GM21737 (cell line): ENCODE measurements around the gene C1QA.
"Not testable (repeated sequence)": the region's sequence is repeated elsewhere in the genome, so short reads cannot be mapped to it uniquely, and the experiment has no call there.

Source experiments
- ATAC-seq: cut with Tn5 transposase; IDR thresholded peaks from one replicate; pipeline ENCODE4 v1.9.1; 2021; ENCODE audit warnings: mild to moderate bottlenecking, moderate library complexity; ENCODE audit not compliant: unreplicated experiment

The C1QA gene

GRCh38 chr1:22639286-22639685, 2.9 kb downstream of the C1QA start:
- no peak for ATAC-seq

DNA sequence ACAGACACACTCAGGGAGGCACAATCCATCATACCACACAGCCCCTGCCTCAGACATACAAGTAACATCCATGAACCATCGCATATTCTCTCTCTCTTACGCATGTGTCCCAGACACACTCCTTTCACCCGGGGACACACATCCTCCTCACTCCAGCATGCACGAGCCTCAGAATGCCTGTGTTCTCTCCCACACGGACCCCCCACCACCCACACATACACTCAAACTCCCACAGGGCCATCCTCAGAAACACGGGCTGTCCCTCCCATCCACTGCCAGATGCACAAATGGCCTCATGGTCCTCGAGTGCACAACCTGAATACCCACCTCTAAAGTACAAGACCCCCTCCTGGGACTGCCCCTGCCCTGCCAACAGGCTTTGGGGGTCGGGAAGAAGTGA, 4.8 kb downstream of the C1QA start:
- ATAC-seq: no peak

GRCh38 chr1:22641906-22642636, 5.6 kb downstream of the C1QA start:
- no peak for ATAC-seq

DNA sequence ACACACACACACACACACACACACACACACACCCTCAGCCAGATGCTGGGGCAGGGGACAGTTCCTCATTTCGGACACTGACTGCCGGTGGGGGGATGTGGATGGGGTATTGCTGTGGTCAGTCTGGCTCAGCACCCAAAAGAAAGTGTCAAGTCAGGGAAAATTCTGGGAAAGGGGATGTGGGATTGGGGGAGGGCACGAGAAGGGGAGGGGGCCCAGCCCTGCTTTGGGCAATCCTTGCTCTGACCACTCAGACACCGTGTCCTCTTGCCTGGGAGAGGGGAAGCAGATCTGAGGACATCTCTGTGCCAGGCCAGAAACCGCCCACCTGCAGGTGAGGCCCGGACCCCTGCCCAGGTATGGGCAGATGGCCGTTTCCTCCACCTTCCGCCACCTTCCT, 7.0 kb downstream of the C1QA start, which contains the start of gene C1QC:
Gene C1QC (plus strand): TSS at position 253 of the 400 bp plus-strand sequence. CDS start 391 bp downstream, outside the sequence.
- ATAC-seq: no peak

DNA sequence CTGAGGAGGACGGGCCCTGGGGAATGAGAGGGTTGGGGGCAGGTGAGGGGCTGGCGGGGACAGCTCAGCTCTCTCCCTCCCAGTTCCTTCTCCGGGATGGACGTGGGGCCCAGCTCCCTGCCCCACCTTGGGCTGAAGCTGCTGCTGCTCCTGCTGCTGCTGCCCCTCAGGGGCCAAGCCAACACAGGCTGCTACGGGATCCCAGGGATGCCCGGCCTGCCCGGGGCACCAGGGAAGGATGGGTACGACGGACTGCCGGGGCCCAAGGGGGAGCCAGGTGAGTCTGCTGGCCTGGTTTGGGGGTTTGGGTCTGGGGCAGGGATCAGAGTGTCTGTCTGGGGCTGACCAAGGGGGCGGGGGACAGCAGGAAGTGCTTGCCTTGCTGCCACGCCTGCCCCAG, 7.5 kb downstream of the C1QA start:
- no peak for ATAC-seq

- ATAC-seq: no peak
Measured at GRCh38 chr1:22645931-22646330, 9.5 kb downstream of the C1QA start.

DNA sequence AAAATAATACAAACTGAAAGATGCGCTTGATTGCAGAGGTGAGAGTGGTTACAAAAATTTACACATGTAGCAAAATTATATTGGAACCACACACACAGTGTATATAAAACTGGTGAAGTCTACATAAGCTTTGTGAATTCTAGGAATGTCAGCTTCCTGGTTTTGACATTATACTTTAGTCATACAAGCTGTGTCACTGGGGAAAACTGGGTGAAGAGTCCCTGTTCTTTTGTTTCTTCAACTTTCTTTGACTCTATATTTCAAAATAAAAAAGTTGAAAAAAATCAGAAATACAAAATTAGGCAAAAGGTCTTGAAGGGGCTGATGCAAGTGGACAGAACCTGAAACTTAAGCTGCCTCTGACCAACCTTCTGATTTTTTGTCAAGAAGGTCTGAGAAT, 10.0 kb downstream of the C1QA start:
- ATAC-seq: no peak

- no peak for ATAC-seq
Measured at GRCh38 chr1:22650089-22650693, 13.8 kb downstream of the C1QA start.

DNA sequence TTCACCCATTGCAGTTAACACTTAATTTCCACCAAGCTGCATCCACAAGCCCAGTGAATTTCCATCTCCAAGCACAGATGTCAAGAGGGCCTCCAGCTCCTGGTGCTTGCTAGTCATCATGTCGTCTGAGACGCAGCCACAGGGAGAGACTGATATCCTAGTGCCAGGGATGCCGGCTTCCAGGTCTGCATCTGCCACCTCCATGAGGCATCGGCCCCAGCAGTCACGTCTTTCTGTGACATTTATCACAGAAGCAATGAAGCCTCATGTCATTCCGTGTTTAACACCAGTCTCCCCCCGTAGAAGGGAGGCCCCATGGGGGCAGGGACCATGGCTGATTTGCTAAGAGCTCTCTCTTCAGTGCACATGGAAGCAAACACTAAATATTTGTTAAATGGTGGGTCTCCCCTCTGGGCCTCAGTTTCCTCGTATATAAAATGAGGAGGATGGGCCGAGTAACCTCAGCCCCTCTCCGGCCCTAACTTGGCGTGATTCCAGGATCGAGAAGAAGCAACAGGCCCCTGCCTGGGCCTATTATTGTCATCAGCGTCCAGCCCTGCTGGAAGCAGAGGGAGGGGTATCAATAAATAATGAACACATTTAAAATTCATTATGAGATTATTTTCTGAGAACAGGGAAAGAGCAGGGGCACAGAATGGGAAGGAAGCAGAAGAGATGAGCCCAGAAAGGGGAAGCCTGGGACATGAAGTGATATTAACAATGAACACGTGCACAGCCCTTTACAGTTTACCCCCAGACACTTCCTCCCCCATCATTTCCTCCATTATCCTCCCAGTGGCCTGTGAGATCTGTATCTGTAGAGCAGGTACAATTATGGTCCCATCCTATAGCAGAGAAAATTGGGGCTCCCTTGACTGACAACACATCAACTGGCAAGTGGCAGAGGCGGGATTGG, 15.8 kb downstream of the C1QA start:
- no peak for ATAC-seq

GRCh38 chr1:22652881-22653316, 16.5 kb downstream of the C1QA start, which contains the start of gene C1QB:
Gene C1QB (plus strand): TSS chr1:22653236. CDS start chr1:22659463, 6,227 bp downstream.
- no peak for ATAC-seq

- ATAC-seq: no peak
Measured at GRCh38 chr1:22654692-22655091, 18.3 kb downstream of the C1QA start.

GRCh38 chr1:22658385-22659163, 22.1 kb downstream of the C1QA start:
- no peak for ATAC-seq

GRCh38 chr1:22660716-22661241, 24.4 kb downstream of the C1QA start:
- ATAC-seq: no peak

DNA sequence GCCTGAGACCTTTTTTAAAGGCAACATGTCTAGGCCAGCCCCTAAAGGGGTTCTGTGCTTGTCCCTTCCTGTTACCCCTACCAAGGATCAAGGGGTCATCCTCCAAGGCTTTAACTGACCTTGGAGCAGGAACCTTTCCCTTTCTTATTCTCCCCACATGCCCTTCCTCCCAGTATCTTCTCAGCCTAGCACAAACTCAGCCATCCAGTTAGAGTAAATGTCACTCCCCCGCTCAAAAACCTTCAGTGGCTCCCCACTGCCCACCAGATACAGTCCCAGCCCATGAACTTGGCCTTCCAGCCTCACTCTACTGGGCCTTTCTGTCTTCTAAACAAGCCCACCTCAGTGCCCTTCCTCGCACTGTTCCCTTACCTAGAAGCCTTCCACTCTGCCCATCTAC, 25.5 kb downstream of the C1QA start:
- no peak for ATAC-seq

- no peak for ATAC-seq
Measured at GRCh38 chr1:22662318-22662717, 25.9 kb downstream of the C1QA start.

- ATAC-seq: no peak
Measured at GRCh38 chr1:22662986-22663408, 26.6 kb downstream of the C1QA start.

DNA sequence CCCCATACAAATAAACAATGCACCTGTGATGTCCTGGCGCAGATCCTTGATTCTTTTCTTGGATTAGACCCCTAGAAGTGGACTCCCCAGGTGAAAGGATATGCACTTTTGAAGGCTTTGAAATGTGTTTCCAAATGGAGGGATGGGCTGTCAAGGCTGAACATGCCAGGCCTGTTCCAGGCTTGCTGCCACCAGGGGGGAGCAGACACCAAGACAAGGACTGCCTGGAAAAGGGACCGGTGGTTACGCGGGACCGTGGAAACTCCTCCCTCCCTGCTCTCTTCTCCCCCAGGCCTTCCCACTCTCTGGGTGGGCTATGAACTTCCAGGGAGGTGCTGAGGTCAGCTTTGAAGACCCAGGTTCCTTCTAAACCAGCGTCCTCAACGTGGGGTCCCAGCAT, 29.3 kb downstream of the C1QA start:
- no peak for ATAC-seq

GRCh38 chr1:22666412-22666811, 30.0 kb downstream of the C1QA start:
- ATAC-seq: no peak

DNA sequence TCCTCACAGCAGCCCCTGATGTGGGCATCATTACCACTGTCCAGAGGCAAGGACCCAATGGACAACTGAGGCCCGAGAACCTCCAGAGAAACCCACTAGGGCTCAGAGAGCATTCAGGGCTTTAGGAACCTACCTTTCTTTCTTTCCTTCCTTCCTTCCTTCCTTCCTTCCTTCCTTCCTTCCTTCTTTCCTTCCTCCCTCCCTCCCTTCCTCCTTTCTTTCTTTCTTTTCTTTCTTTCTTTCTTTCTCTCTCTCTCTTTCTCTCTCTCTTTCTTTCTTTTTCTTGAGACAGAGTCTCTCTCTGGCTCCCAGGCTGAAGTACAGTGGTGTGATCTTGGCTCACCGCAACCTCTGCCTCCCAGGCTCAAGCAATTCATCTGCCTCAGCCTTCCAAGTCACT, 32.4 kb downstream of the C1QA start:
- ATAC-seq: not testable (repeated sequence)

GRCh38 chr1:22670352-22670975, 34.0 kb downstream of the C1QA start:
- no peak for ATAC-seq
